AG09319 (cell line): Measurements from ENCODE around the gene PRKAR1B.

Experiments used
- DNase-seq: peaks from one replicate; pipeline ENCODE4 v3.0.0-alpha.2; 2010; ENCODE audit warnings: low read depth; ENCODE audit errors: extremely low read depth
- TF ChIP-seq, protein P1 (sequence below): IDR thresholded peaks from 2 replicates; pipeline ENCODE4 v1.5.1; 2011; ENCODE audit warnings: low read depth, mild to moderate bottlenecking, inconsistent platforms, low read length, moderate library complexity

Gene PRKAR1B

DNA sequence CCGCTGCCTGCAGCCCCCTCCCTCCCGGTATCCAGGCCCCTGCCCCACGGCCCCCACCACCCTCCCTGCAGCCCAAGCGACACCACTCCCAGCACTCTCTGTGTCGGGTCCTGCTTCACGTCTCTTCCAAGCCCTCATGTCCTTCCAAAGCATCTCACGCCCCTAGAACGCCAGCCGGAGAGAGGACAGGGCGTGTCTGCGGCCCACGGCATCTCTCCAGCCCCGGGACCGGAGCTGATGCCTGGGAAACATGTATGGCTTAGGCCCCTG lies 156.3 kb downstream of the PRKAR1B start:
- TF ChIP-seq, protein P1, sequence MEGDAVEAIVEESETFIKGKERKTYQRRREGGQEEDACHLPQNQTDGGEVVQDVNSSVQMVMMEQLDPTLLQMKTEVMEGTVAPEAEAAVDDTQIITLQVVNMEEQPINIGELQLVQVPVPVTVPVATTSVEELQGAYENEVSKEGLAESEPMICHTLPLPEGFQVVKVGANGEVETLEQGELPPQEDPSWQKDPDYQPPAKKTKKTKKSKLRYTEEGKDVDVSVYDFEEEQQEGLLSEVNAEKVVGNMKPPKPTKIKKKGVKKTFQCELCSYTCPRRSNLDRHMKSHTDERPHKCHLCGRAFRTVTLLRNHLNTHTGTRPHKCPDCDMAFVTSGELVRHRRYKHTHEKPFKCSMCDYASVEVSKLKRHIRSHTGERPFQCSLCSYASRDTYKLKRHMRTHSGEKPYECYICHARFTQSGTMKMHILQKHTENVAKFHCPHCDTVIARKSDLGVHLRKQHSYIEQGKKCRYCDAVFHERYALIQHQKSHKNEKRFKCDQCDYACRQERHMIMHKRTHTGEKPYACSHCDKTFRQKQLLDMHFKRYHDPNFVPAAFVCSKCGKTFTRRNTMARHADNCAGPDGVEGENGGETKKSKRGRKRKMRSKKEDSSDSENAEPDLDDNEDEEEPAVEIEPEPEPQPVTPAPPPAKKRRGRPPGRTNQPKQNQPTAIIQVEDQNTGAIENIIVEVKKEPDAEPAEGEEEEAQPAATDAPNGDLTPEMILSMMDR: no peak
- DNase-seq: no peak

DNA sequence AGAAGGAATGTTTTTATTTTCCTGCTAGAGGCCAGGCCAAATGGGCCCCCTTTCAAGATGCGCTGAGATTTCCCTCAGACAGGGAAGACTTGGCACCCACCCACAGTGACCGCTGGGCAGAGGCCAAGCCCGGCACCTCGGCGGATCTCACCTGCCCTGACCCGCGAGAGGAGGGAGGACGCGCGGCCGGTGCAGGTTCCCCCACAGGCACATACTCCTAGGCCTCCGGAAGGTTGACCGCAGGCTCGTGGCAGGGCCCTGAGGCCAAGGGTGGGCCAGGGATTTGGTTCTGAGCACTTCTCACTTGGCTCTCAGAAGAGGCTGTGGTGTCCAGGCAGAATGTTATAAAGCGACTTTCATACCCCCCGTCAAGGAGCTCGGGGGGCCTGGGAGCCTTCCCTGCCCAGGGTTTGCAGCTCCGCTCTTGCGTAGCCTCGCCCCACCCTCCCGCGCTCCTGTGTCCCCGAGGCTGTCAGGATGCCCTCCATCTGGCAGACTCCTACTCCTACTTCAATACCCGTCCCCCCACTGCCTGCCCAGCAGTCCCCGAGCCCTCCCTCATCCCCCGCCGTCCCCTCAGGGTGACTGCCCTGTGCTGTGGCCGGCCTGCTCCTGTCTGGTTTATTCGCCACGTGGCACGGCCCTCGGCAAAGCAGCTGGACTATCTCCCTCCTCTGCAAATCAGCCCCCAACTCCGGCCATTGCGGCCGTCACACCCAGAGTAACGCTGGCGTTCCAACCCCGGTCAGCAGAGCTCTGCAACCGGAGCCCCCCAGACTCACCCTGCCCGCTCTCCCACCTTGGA lies 156.9 kb downstream of the PRKAR1B start:
- TF ChIP-seq, protein P1: no peak
- no peak for DNase-seq

DNA sequence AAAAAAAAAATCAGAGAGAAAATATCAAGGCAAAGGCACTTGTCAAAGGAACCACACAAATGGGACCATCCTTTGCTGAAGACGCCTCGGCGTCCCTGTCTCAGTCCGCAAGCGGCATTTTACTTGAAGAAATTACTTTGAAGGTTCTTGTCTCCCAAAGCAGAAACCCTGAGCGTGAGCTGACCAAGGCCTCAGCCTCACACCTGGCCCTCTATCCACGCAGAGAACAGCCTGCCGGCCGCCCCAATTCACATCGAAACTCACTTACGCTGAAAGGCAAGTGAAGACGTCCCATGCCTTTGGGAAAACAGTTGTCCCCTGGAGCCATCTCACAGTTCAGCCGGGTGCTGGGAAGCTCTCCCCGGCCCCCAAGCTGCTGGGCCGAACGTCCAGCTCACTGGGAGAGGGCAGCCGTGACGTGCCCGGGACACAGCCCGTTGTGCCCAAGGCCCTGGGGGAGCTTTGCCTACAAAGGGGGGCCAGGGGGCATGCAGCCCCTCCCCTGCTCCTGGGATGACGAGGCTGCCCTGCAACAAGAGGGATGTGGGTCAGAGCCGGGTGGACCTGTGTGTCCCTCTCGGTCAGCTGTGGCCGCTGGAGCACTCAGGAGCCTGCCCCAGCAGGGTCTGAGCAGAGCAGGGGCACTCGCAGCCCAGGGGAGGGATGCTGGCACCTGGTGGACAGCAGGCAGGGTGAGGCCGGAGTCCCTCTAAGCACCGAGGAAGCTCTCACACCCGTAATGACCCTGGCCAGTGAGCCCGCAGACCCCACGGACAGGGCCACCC lies 157.8 kb downstream of the PRKAR1B start:
- no peak for DNase-seq
- TF ChIP-seq, protein P1: no peak

DNA sequence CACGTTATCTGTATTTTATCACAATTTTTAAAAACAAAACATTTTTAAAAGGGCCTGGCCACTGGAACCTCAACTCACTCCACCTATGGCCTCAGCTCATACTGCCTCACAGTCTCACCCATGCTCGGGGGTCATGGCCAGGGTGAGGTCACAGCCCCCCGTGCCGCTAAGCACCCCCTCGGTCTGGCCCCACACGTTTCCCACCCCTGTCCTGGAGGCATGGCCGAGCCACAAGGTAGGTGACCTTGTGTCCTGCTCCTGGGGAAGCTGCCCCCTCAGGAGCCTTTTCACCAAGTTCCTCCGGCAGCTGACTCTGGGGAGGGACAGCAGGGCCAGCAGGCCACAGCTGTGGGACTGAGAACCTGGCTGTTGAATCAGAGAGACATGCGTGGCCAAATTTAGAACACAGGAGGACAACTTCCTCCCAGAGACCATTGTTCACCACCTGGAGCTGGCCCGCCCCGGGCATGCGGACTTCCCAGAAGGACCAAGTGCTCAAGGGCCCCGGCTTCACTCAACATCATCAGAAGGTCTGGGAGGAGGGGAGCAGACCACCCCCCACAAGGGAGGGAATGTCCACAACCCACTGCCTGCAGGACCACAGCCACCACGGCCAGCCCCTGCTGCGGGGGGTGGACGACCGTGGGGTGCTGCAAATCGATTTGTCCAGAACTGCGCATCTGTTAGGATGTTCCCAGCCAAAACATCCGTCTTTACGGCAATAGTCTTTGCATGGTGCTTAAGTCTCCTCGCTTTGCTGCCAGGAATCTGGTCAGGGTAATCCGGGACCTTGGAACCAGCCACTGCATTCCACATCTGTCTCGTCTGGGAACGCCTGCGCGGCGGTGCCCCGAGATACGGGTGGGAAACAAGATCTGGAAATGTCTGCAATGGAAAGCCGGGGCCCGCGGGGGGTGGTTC lies 158.8 kb downstream of the PRKAR1B start:
- TF ChIP-seq, protein P1: no peak
- peak; percentile 23 for DNase-seq

DNA sequence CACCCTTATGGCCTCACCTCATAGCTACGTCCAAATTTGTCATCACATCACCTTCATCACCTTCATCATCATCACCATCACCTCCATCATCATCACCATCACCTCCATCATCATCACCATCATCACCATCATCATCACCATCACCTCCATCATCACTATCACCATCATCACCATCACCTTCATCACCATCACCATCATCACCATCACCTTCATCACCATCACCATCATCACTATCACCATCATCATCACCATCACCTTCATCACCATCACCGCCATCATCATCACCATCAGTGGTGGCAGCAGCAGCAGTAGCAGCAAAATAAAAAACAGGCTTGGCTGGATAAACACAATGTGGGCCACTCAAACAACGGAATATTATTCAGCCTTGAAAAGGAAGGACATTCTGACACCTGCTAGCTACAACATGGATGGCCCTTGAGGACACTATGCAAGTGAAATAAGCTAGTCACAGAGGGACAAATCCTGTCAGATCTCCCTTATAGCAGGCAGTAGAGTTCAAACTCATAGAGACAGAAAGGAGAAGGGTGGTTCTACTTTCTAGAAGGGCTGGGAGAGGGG lies 159.7 kb downstream of the PRKAR1B start:
- TF ChIP-seq, protein P1: no peak
- DNase-seq: no peak

DNA sequence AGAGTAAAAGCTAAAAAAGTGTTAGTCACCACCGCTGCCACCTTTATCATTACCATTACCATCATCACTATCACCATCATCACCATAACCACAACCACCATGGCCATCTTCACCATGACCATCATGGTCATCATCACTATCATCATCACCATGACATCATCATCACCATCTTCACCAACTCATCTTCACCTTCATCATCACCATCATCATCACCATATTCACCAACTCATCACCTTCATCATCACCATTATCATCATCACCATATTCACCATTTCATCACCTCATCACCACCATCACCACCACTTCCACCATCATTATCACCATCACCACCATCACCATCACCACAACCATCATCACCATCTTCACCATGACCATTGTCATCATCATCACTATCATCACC lies 161.0 kb downstream of the PRKAR1B start:
- DNase-seq: no peak
- TF ChIP-seq, protein P1: no peak
